ENCODE results near the gene PCDH8.

The PCDH8 gene

DNA sequence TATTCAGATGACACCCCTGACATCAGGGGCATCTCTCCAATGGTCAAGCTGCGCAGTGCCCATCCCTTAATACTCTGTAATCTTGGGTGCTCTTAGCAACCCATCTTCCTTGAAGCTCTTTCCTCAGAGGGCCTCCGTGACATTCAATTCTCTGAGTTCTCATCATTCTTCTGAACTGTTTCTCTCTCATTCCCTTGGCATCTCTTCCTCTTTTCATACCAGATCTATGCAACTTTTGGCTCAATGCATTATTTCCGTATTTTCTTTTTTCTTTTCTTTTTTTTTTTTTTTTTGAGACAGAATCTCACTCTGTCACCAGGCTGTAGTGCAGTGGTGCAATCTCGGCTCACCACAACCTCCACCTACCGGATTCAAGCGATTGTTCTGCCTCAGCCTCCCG lies 53.9 kb downstream of the PCDH8 start:
- Histone ChIP-seq H3K27ac (ENCODE audit: low read depth, low read length) (no peak overlapping the region), H3K79me2 (ENCODE audit: control insufficient read depth, insufficient read depth, low read length, unreplicated experiment) (no peaks in the 10 kb centered on the region), H3K27me3 (ENCODE audit: insufficient read depth, low read length) (peaks cover 18% of the 10 kb centered on the region), H3K4me3 (ENCODE audit: low read depth, low read length) (no peak overlapping the region), H3K36me3 (ENCODE audit: insufficient read depth, low read length) (no peaks in the 10 kb centered on the region), H3K4me1 (ENCODE audit: control insufficient read depth, insufficient read depth, low read length, unreplicated experiment) (no peaks in the 10 kb centered on the region), H2AFZ (ENCODE audit: low read length, unreplicated experiment) (no peak overlapping the region)

DNA sequence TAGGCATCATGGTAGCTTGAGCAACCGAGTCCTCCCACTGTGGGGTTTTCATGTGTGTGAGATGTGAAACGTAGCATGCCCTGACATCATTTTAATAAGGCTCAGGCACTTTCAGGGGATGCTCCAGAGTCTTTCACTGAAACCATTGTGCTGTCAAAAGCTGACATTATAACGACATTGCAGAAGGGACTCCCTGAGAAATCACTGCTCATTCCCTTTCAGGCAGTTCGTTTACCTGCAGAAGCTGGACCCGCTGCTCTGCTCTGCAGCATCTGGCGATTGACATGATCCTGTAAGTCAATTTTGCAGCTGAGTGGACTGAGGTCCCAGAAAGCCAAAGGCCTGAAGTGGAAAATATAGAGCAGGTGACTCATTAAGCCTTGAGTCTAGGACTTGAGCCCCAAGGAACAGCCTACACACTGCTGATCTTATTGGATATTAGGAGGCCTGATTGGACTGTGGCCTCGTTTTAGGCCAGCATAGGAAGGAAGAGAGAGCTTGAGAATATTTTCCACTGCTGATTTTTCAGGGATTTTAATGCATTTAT lies 54.9 kb downstream of the PCDH8 start:
- no peak overlapping the region for H3K4me3 ChIP-seq (ENCODE audit: low read depth, low read length)
- no peaks in the 10 kb centered on the region for H3K79me2 ChIP-seq (ENCODE audit: control insufficient read depth, insufficient read depth, low read length, unreplicated experiment)
- H2AFZ ChIP-seq (ENCODE audit: low read length, unreplicated experiment), result no peak overlapping the region
- H3K27ac ChIP-seq (ENCODE audit: low read depth, low read length), result no peak overlapping the region
- H3K27me3 ChIP-seq (ENCODE audit: insufficient read depth, low read length), result peaks cover 22% of the 10 kb centered on the region
- no peaks in the 10 kb centered on the region for H3K4me1 ChIP-seq (ENCODE audit: control insufficient read depth, insufficient read depth, low read length, unreplicated experiment)
- no peaks in the 10 kb centered on the region for H3K36me3 ChIP-seq (ENCODE audit: insufficient read depth, low read length)
